Inferior parietal cortex (tissue), 1 donor: ENCODE measurements around the gene WRNIP1.

Source experiments
- DNase-seq: peaks from one replicate; pipeline ENCODE4 v3.0.0-alpha.2; 2016; ENCODE audit errors: extremely low spot score

WRNIP1 gene

DNA sequence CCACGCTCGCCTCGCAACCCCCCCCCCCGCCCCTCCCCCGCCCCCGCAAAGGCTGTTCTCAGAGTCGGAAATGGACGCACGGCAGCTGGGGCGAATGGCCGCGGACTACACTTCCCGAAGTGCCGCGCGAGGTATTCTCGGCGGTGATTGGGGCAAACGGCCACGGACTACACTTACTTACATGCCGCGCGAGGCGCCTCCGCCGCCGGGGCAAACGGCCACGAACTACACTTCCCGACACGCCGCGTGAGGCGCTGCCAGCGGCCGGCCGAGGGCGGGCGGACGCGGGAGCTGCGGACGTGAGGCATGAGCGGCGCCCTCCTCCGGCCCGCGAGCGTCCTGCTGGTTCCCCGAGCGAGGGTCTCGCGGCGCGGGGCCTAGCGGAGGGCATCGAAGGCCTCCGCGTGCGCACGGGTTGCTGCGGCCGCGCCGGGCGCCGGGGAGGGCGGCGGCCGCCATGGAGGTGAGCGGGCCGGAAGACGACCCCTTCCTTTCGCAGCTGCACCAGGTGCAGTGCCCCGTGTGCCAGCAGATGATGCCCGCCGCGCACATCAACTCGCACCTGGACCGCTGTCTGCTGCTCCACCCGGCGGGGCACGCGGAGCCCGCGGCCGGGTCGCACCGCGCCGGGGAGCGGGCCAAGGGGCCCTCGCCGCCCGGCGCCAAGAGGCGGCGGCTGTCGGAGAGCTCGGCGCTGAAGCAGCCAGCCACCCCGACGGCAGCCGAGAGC is at the start of gene WRNIP1:
Gene WRNIP1, plus strand, starts transcription at position 228 of the 730 bp plus-strand sequence. Its CDS starts 230 bp downstream, at position 458.
- DNase-seq = peak; percentile 98

DNA sequence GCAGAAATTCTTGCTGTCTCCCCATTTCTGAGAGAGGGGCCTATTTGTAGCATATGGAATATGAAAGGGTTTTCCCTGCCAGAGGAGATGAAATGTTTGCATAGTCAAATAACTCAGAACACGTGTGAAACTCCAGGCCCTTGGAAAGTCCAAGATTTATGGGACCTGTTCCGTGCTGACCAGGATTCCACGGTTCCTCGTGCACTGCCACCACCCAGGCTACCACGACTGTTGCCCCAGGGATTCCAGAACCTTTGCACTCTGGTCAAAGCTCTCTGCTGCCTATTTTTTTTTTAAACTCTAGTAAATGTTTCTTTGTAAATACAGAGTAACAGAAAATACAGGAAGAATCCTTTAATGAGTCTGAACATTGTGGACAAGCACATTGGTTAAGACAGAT is 49.5 kb upstream of the WRNIP1 start:
- DNase-seq = no peak

DNA sequence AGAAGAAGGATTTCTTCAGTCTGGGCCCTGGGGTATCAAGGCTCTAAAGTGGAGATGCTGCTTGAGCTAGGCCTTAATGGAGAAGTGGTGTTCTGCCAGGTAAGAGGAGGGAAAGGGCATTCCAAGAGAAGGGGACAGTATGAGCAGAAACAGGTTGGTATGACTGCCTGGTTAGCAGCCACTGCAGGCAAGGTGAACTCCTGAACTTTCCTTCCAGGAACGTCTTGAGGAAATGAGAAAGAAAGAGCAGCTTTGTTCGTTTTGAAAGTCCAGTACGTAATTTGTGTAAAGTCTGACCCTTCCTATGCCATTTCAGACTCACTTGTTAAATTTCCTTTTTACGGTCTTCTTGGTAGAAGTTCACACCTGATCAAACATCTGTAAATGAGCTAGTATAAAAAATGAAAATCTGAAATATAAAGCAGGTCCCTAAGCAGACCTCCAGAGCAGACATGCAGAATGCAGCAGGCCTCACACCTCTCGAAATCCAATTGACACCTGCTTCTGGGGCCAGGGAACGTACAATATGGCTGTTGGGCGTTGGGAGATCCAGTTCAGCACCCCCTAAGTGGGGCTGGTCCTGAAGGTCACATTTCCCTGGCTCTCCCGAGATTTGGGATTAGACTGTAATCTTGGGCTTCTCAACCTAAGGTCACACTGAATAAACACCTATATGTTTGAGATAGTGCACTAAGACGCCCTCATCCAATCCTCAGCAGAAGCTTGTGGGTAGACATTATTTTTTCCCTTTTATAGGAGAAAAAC is 48.1 kb upstream of the WRNIP1 start:
- DNase-seq = no peak

DNA sequence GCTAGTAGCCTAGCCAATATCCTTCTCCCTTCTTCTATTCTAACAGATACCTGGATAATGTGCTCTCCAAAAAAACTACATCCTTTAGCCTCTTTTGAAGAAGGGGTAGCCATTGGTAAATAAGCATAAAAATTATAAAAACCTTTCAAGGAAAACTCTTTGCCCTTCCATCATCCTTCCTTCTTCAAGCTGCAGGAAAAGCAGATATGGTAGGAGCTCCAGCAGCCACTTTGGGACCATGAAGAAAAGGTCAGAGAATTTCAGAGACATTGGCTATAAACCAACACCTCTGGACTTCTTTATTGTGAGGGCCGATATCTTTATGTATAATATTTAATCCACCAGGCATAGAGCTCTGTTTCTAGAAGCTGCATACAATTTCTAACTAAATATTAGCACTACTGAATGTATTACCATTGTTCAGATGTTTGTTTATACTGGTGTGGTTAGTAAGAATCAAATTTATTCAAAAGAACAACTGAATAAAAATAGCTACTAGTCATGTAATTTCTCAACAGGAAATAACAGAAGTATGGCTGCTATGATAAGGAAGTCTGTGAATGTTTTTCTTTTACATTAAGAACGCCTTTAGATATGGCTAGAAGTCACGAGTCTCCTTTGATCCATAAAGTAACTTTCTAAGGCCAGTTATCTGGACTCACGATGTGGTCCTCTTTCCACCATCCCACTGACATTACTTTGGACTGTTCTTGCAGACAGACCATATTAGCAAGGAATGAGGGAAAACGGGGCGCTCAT is 46.7 kb upstream of the WRNIP1 start:
- no peak for DNase-seq

DNA sequence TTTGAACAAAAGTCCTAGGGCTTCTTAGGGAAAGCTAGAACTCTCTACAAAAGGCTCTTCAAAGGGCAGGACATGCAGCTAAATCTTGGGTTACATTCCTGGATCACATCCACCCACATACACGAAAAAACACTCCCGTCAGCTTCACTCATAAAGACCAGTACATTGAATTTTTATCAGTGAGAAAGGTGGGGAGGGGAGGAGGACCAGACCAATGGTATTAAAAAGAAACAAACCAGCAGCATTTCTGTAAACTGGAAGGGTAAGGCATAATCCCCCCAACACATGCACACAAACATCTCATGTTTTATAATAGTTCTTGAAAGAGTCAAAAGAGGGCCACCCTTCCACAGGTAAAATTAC is 46.1 kb upstream of the WRNIP1 start:
- DNase-seq = no peak

DNA sequence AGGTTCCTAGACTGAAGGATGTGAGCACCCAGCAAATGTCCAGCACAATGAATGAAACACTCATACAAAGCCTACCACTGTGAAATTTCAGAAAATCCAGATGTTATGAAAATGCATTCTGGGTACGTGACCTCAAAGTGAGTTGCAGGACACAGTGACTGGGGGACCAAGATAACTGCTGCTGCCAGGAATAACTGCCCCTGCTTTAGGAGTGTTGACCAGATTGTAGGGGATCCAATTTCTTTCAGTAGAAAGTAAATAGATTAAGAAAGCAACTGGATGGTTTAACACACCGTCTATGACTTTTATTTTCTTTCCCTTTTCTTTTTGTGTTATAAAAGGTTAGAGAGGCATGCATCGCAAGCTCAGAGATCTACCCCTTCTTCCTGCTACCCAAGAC is 44.0 kb upstream of the WRNIP1 start:
- no peak for DNase-seq

DNA sequence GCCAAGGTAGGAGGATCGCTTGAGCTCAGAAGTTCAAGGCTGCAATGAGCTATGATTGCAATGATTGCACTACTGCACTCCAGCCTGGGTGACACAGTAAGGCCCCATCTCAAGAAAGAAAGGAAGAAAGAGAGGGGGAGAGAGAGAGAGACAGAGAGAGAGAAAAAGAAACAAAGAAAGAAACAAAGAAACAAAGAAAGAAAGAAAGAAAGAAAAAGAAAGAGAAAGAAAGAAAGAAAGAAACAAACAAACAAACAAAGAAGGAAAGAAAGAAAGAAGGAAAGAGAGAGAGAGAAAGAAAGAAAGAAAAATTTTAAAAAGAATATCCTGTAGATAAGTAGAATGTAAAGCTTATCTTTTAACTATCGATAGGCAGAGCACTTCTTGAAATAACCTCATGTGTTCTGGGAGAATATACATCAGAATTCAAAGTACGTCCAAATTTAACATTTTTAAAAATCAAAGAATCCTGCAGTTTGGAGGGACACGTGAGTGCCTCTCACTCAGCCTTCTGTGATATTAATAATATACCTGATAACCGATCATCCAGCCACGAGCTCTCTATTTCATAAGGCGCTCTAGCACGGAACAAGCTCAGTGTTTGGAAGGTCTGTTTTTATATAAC is 39.7 kb upstream of the WRNIP1 start:
- DNase-seq = no peak

DNA sequence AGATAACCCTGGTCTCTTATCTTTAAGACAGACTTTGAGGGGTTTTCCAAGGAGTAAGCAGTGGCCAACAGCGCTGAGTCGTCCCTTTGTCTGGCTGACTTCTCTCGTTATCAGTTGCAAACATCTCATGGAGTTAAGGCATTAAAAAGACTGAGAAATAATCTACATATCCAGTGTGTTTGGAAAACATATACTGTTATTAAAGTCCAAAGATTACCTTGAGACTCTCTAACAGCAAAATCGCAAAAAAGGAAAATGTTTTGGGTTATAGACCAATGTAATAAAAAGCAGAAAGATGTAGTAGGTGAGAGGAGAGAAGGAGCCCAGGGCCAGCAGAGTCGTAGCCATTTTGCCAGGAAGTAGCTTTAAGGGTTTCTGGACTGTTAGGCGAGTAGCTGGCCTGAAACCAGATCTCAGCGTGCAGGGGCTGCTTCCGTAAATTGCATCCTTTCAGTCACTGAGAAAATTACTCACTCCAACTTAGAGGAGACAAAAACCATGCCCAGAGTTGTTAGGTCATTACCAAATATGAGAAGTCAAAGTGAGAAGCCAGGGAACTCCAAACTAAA is 39.1 kb upstream of the WRNIP1 start:
- DNase-seq = no peak

DNA sequence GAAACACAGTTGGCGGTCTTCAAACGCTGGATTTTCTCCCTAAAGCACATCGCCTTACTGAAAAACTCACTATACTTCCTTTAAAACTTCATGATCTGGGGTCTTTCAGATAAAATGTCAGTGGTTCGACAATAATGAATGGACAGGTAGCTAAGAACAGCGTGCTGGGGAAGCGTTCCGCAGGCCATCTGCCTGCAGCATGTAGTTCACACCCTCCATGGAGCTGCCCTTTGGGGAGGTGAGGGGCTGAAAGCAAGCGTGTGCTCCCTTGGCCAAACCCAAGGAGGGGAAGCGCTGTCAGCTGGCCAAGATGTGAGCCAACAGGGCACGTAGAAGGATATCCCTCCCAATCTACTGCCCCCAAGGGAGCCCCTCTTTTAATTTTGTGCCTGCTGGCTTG is 35.3 kb upstream of the WRNIP1 start:
- DNase-seq = no peak

DNA sequence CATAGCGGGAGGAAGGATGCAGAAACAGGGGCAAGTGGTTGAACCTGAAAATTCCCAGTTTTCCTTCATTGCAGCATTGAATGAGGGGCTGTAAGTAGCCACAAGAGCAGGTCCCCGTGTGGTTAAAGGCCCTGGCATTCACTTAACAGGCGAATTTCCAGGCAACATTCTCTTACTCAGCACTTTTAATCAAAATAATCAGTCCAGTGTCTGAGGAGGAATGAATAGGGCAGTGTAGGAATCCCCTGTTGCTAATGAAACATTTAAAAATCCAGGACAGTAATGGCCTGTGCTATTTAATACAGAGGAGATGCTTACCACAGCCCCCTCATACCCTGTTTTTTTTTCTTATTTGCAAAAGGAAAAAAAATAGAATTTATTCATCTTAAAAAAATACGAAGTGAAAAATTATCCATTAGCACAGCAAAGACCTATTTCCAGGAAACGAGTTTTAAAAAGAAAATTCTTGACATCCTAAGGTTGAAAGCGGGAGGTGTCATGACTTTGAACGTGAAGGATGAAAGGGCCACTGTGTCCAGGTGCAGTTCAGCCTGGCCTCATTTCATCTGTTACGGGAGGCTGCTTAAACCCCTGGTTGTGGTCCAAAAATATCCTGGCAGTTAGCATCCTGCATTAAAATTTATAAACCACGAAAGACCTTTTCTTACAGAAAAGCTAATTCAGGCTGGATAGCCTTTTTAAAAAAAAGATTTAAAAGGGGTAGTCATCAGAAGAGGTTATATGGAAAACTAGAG is 34.7 kb upstream of the WRNIP1 start:
- no peak for DNase-seq

DNA sequence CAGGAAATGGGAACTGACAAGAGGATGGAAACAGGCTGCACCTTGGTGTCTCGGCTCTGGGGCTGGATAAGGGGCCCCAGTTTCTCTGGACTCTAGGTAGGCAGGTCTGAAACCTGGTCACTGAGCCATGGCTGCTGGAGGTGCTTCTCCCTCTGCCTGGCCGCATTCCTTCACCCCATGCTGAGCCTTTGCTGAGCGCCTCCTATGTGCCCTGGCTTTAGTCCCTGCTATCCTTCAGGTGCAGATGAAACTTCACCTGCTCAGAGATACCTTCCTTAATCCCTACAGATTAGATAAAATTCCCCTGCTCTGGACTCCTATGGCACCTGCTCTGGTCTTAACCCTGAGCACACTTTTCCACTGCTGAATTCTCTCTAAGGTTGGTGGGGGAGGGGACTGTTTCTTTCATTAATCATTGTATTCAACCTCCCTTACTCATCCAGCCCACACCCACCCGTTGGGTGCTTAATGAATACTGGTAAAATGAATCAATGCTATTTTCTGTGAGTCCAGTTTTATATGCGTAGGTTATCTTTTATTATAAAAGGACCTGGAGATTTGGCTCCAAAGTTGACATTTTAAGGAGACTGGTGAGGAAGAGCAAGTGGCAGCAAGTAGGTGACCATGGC is 33.8 kb upstream of the WRNIP1 start:
- DNase-seq = no peak

DNA sequence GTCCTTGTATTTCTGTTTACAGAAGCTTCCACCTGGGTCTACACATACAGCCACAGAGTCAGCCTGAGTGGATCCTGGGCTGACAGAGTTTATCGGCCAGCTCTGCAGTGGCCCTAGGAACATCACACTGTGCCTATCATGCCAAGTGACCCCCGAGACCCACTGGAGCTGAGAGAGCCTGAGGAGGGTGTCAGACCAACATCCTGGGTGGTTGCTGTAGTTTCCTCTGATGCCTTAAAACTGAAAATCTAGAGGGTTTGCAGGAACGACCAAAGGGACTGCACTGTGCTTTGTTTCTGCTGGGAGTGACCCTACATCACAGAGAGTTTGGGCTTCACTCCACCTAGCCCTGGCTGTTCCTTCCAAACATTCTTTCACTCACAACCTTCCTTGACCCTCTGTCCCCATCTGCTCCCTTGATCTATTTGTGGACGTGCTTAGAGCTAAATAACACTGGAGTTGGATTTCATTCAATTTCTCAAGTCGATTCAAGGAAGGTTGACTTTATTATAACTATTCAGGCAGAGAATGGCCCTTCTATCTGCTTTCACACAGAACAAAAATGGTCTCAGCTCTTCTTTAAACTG is 32.6 kb upstream of the WRNIP1 start:
- no peak for DNase-seq

DNA sequence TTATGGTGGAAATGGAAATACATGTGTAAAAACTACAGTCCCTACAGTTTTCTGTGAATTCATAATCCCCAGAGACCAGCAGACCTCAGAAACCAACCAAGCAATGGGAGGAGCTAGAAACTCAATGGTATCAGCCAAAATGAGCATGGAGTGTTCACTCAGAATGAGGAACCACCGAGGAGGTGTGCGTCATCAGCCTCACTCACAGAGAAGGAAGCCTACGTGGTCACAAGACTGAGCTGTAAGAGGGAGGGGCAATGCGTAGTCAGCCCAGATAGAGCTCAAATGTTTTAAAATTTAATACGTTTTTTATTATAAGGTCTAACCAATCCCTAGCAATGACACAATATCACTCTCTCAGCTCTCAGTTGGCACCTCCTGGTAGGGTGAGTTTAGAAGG is 31.9 kb upstream of the WRNIP1 start:
- DNase-seq = peak; percentile 65

DNA sequence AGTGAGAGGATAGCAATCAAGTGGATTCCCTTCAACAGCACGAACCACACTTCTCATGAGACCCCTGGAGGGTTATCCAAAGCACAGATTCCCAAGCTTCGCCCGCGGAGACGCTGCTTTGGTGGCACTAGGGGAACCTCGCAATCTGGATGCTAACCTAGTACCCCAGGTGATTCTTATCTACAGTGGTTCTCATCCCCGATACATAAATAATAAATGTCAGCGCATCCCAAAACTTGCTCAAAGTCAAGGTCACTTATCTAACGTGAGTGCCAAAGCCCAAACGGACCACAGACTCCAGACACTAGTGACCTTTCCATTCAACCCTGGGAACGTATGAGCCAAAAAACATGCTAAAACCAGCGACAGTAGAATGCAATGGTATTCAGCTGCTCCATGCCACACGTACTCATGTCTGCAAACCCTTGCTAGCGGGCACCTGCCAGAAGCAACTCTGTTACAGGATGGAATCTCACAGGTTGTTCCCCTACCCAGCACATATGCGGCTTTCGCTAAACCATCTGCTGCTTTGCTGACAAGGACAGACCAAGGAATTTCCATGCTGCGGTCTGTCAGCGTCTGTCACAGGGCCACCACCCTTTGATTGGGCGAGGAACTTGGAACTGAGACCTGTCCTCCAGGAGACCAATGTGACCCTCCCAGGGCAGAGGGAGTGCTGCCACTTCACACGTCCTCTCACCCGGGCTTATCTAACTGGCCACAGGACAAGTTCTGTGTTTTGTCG is 31.3 kb upstream of the WRNIP1 start:
- DNase-seq = no peak

DNA sequence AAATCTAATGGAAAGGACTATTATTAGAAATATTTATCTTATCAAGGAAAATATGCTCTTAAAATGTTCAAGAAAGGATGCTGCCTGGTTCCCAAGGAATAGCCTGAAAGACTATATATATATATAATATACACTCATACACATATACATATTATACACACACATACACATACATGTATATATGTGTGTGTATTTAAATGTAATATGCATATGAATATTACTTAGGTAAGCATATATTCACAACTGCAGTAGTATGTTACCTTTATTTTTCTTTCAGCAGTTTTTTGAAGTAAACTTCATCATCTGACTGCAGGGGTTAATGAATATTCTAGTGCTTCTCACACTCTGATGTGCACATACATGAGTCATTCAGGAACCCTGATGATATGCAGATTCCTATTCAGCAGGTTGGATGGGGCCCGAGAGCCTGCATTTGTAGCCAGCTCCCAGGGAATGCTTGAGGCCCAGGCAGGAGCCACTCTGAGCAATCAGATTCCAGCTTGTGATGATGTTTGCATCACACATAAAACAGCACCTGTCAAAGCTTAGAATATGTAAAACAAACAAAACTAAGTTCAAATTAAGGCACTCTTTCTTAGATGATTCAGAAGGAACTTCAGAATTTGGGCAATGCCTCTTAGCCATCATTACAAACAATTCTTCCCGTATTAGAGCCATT is 30.6 kb upstream of the WRNIP1 start:
- no peak for DNase-seq

DNA sequence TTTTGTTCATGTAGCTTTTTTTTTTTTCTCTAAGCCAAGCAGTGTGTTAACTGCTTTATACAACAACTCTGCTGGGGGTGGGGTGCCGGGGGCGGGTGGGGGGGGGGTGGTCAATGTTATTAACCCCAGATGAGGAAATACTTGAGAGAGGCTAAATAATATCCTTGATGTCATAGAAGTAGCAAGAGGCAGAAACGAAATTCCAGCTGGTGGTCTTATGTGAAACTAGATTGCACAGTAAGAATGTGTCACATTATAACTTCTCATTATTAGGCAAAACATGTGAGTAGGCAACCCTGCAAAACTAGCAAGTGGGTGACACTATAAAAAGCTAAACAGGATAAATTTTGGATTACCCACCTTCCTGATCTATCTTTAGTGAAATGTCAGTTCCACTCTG is 27.3 kb upstream of the WRNIP1 start:
- no peak for DNase-seq

DNA sequence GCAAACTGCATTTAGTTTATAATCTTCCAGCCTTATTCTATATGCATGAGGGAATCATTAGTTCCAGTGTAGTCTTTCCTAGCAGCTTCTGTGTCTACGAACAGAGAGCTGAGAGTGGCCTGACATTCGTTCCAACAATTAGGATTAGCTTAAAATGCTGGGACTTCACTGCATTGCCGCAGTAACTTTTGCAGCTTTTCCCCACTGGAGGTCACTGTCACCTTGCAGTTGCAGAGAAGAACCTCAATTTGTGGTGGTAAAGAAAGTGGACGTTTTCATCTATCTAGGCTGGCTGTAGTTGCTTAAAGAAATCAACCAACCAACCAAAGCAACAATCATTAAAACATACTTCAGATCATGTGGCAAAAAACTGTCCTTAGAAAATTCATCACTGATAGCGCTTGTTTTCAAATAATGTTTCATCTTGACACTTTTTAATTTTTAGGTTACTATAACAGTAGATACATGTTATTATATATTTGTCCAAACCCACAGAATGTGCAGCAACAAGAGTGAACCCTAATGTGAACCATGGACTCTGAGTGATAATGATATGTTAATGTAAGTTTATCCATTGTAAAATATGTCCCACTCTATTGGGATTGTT is 26.7 kb upstream of the WRNIP1 start:
- peak; percentile 82 for DNase-seq

DNA sequence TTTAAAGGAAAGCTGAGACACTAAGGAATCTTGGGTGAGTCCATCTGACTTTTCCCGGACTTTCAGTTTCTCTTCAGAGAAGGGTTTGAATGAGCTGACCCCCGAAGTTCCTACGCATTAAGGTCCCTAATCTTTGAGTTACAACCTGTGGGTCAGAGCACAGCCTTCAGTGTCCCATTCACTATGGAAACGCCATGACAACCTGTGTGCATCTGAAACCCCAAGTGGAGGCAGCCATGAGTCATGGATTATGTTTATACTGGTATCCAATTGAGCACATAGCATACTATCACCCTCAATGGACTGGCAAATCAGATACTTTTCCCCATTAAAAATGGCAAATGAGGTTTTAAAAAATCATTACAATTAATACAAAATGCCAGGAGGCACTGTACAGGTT is 25.9 kb upstream of the WRNIP1 start:
- no peak for DNase-seq

DNA sequence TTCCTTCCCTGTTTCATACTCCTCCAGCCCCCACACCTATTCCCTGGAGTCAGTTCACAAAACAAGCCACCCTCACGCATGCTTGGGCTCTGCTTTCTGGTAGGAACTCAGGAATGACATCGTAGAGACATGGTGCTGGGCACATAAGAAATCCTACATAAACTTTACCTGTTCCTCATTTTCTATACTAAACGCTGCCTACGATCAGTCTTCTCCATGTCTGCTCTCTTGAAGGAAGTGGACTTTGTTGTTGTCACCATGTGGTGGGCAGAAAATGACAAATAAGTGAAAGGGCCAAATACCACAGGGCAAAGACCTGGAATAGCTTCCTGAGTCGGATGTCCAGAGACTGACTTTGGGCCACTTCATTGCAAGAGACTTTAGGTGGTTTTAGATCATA is 24.6 kb upstream of the WRNIP1 start:
- no peak for DNase-seq
